Measurements from ENCODE around the gene C9orf85.

Gene C9orf85

DNA sequence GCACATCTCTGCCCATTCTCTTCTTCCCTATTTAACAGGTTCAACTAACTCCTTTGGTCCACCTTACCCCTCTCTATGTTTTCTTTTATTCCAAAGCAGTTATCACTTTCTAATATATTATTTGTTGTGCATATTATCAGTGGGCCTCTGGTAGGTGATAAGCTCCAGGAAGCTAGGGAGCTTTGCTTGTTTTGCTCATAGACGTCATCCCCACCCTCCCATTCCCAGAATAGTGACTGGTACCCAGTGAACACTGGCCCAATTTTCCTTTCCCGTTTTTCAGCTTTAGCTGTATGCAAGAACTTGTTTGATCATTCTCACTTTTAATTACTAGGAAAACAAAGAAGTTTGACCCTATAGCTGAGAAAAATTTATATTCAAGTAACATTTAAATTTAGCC, 7.4 kb upstream of the C9orf85 start:
- DNase-seq (ENCODE audit: low read depth): no peak

DNA sequence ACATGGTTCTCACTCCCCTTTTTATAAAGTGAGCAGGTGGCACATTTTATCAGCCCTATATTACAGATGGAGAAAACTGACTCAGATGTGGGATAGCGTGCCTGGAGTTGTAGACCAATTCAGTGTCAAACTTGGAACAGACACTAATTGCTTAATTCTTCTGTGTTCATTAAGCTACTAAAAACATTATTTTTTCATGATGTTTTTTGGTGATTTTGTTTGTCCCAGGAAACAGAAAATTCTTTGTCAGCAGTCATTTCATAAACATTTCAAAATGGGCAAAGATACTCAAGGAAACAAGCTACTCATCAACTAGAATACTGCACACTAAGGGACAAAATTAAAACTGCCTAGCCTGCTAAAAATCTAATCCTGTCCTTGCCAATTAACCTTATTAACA, 2.6 kb upstream of the C9orf85 start:
- no peak for DNase-seq (ENCODE audit: low read depth)

DNA sequence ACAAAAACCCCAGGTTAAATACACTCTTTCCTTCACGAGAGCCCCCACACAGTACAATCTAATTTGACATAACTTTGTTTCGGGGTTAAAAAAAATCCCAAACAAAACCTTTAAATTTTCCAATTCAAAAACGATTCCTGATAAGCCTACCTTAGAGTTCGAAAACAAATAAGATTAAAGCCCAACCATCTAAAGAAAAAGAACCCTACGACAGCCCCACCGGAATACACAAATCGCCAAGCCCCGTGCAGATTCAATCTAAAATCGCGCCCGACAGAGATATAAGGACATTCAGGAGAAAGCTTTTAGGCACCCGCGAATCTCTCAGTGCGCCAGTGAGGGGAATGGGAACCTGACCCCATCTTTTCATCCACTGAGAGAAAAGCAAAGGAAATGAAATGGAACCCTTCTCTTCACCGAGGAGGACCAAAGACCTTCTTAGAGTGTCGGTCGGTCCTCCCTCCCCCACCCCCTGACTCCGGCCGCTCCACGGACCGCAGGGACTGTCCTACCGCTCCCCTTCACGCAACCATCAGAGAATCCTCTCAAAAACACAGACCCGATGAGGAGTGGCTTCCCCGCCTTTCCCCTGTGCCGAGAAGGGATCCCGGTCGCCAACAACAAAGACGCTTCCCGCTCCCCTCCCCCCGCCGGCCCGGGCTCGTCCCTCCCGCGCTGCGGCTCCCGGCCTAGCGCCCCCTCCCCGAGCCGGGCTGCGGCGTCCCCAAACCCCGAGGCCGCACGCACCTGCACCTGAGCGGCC, 1.4 kb upstream of the C9orf85 start:
- DNase-seq (ENCODE audit: low read depth): no peak

DNA sequence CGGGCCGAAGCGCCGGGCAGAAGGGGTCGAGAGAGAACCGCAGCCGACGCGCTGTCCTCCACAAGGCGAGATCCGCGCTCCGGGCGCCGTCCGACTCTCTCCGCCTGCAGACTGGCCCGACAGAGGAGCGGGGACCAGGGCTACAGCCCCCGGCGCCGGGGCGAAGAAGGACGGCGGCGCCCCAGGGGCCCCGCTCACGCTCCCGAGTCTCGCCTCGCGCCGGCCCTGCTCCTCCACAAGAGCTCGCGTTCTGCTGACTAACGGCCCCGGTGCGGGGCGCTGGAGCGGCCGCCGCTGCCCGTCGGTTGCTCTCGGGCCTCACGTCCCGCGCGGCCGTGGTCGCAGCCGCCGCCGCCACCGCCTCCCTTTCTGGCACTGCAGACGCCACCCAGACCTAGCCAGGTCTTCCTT, 784 bp upstream of the C9orf85 start:
- DNase-seq (ENCODE audit: low read depth): no peak

DNA sequence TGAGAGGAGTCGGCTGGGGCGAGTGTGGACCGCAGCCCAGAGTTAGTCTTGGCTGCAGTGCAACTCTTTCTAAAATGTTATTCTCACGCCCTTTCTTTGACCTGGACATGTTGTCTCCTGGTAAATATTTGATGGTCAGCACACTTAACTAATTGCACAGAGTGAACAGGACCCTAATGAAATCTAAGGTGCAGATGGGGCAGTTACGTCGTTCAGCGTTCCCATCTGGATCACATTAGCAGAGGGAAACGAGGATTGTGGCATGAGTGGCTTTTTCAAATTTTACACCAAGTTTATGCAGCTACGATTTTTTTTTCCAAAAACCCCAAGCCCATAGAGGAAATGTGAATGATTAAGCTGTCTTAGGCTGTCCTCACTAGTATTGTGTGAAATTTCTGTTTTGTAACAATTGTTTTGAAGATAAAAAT, 483 bp downstream of the C9orf85 start:
- no peak for DNase-seq (ENCODE audit: low read depth)

DNA sequence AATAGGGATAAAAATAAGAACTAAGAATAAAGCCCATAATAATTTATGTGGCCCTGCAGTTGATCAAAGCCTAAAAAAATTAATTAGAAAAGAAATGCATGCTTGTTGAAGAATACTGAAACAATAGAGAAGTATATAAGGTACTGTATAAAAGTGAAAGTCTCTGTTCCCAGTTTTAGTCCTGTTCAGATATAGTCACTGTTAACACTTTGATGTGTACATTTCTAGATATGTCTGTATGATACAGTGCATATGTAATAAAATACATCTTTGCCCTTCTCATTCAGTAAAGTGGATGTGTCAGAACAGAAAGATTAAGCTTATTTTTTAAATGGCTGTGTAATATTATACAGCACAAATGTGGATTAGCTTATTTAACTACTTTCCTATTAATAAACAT, 4.1 kb downstream of the C9orf85 start:
- DNase-seq (ENCODE audit: low read depth): no peak

DNA sequence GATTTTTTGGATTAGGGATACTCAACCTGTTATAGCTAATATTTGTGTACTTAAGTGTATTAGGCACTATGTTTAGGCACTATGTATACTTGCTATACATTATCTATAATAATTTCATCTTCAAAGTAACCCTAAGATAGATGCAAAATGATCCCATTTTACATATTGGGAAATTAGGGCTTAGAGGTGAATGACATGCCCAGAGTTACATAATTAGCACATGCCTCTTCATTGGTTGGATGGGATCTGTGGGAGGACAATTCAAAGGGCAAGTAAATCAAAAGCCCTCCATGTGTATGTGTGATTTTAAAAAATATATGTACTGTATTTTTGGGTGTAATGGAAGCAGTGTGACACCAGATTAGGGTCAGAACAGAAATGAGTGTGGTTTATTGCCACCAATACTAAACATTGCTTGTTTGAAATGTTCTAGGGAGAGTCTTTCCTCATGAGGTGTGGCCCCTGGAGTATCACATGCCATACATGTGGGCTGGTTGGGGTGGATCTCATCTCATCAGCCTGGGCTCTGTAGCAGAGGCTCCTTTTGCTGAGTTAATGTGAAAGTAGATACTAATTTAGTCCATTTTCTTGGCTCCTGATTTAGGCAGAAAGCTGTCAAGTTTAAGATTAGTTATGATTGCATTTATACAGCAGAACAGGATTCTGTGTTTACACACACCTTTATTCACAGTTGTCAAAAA, 5.5 kb downstream of the C9orf85 start:
- no peak for DNase-seq (ENCODE audit: low read depth)

DNA sequence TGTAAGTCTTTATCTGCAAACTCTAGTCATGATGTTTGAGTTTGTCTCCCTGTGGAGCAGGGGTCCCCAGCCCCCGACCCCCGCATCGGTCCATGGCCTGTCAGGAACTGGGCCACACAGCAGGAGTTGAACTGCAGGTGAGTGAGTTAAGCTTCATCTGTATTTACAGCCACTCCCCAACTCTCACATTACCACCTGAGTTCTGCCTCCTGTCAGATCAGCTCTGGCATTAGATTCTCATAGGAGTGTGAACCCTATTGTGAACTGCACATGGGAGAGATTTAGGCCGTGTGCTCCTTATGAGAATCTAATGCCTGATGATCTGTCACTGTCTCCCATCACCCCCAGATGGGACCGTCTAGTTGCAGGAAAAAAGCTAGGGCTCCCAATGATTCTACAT, 7.0 kb downstream of the C9orf85 start:
- no peak for DNase-seq (ENCODE audit: low read depth)

DNA sequence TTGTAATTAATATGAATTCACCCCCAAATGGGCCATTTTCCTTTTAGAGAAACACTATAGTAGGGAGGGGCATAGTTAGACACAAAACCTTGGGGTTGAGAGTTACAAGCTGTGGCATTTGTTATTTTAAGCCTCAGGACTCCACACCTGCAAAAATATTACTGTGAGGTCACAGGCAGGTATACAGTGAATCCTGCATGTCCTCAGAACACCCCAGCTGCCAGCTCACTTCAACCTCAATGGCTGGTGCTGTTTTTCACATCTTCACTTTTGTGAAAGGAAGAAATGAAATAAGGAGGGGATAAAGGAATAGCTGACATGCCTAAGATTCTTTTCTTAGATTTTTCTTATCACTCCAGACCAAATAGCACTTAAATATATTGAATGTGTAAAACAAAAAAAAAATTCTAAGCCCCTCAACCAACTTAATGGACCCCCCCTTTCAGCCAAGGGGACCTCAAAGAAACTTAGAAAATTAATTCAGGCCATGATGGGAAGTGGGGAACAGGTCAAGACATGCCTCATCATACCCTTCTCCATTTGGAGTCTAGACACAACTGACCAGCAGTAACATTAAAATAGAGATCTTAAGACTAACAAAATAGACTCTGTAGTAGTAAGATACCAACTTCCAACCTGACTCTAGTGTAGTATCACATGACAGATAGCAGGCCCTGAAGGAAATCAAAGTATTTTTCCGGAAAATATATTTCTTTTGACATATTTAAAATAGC, 9.2 kb downstream of the C9orf85 start:
- no peak for DNase-seq (ENCODE audit: low read depth)

DNA sequence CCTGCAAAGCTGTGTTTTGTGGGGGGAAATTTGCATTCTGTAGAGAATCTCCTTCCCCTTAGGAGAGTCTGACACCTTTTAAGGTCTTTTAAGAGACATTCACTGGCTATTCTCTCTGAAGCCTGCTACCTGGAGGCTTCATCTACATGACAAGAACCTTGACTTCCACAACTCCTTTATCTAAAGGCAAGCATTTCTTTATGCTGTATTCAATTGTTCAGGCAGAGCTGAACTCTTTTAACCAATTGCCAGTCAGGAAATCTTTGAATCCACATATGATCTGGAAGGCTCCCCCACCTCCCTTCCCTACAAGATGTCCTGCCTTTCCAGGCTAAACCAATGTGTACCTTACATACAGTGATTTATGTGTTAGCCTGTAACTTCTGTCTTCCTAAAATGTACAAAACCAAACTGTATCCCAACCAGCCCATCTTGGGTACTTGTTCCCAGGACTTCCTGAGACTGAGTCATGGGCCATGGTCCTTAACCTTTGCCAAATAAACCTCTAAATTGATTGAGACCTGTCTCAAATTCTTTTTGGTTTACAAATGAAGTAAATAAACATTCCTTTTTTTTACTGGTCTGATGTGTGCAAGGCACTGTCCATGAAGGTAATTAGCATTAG, 9.9 kb downstream of the C9orf85 start:
- DNase-seq (ENCODE audit: low read depth): no peak

DNA sequence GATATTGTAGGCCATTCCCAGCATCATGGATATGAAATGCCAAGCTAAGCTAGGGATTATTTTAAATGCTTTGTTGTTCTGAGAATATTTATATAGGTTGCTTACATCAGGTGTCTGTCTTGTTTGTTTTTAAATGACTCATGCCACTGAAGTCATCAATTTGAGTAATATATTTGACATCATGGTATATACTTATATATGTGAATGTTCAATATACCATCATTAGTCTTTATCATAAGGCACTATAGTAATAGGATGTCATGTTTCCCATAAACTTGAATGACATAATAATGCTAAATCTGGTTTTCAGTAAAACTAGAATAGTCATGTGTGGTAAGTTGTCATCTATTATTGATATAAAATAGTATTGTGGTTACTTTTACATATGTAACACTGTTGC, 13.1 kb downstream of the C9orf85 start:
- no peak for DNase-seq (ENCODE audit: low read depth)

DNA sequence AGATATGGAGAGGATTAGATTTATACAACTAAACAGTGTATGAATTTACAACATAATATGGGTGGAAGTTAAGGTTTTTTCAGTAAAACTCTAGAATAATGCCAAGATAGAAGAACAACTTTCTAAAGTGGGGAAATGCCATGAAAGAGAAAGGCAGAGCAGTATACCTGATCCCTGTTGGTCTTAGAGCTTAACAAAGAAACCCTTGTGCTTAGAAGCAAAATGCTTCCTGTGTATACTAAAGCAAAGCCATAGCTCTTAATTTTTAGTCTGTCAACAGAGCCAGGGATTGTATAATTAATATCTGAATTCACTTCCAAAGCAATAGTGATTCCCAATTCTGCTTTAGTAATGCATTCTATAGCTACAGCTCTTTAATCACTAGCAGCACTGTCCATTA, 14.4 kb downstream of the C9orf85 start:
- no peak for DNase-seq (ENCODE audit: low read depth)

DNA sequence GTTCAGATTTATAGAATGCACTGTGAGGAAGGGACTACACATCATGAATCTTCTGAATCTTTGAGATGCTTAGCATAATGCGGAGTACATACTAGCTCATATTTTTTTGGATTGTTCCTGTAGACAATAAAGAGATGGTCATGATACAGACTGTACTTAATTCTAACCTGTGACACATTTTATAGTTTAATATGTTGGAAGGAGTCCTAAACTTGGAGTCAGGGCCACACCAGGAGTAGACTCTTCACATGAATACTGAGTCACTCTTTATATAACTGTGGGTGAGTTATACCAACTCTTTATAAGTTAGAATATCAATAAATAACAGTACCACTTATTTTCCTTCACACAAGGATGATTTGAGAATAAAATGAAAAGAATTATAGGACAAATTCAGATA, 16.9 kb downstream of the C9orf85 start:
- no peak for DNase-seq (ENCODE audit: low read depth)

DNA sequence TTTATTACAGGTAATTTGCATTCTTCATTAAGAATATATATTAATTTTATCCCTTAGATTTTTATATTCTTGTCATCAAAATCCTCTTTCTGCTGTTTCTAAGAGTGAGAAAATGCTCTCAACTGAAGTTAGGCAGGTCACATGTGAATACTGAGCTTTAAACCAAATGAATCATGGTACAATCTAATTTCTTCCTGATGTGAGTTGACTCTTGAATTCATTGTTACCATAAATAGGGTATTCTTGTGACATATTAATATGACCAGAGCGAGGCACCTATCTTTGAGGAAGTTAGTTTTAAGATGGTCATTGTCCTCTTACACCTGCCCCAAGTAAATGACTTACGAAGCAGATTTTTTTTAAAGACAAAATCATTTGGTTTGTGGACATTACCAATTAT, 17.4 kb downstream of the C9orf85 start:
- DNase-seq (ENCODE audit: low read depth): no peak

DNA sequence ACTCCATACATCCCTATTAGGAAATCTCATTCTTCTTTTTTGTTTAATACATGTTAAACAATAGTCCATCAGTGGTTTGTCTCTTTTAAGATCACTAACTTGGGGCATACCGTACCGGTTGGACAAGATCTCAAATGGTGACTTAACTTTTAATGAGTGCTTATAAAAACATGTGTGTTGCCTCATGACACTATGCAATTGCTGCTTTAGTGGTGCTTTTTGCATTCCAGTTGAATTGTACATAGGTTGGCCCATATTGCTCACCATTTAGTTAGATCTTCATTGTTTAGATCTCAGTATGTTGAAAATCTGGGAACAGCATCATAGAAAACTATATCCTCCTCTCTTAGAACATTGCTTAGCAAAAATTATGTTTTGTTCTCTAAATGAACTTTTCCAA, 17.8 kb downstream of the C9orf85 start:
- no peak for DNase-seq (ENCODE audit: low read depth)

DNA sequence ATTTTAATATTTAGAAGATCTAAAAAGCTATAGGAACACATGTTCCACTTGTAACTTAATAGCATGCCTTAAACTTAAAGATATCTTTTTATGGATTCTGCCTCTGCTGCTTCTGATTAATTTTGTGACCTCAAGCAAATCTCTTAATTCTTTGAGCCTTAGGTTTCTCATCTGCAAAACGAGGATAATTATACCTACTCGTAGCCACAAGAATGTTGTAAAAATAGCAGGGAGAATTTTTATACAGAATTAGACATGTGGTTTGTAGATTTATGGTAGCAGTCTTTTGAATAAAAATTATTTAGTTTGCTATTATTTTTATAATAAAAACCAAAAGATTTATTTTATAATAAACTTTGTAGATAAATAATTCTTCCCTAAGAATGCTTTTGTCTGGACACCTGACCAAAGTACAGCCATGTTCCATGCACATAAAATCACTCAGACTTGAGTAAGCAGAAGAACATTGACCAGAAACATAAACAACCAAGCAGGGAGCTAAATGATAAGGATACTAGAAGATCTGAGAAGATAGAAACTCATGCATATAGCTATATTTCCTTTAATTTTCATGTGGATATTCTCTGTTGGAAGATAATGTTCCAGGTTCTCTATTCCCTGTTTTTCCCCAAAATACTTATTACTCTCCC, 18.5 kb downstream of the C9orf85 start:
- DNase-seq (ENCODE audit: low read depth): no peak

DNA sequence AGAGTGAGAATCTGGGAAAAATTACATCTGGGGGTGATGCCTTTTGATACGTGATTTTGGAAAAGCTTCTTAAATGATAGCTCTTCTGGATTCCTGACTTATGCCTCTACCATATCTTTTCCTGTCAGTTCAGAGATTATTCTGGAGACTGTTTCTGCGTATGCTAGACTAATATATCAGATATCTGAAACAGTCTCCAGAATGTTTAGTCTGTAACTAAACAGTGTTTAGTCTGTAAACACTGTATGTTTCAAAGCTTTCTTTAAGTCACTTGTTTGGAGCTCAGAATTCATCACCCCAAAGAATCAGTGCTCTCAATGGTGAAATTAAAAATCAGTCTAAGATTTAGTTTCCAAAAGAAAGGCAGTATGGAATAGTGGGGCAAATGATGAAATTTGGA, 19.7 kb downstream of the C9orf85 start:
- DNase-seq (ENCODE audit: low read depth): no peak

DNA sequence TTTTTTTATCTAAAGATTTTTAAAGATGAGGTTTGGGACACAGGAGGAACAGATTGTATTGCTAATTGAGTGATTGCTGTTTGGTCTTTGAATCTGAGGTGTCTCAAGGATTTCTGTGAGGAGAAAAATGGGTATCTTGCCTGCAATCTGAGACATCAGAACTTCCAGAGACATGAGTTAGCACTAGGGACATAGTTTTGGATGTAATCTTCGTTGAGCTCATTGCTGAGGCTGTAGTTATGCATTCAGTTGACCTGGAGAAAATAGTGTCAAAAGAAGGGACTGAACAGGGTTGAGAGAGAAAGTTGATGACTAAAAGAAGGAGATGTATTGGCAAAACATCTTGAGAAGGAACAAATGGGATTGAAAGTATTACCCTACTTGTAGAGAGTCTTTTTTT, 24.6 kb downstream of the C9orf85 start:
- DNase-seq (ENCODE audit: low read depth): no peak

DNA sequence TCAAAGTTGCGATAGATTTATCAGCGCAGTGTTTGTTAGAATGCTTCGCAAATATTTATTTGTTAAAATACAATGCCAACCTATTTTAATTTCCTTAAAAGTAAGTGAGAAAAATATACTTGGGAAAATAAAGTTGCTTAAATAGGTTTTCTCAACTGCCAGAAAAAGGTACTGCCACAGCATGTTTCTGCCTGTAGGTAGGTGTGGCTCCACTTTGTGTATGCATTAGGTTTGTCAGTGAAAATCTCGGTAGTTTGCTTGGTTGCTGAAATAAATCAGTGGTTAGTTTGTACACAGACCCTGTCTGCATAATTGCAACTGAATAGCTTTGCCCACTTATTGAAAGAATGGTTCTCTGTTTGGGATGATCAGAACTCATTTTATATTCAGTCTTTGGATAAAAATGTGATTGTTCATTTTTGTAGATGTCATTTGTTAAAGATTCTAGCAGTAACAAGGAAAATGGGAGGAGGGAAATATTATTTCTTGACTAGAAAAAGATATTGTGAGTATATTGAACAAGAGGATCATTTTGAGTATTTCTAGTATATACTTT, 25.7 kb downstream of the C9orf85 start:
- DNase-seq (ENCODE audit: low read depth): no peak

DNA sequence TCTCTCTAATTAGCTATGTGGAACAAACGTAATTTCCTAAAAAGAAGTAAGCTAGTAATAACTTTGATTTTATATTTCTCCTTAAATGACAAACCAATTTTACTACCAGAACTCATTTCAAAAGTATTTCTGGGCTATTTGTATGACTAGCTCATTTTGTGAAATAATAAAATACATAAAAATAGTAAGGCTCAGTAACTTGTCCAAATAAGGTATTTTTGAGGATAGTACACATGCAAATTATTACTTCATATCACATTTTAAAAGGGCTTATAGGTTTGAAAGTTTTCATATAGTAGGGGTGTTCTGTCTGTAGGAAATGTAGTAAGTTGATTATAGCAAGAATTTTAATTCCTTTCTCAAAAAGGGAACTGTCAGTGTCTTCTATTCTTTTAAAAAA, 26.5 kb downstream of the C9orf85 start:
- DNase-seq (ENCODE audit: low read depth): no peak

DNA sequence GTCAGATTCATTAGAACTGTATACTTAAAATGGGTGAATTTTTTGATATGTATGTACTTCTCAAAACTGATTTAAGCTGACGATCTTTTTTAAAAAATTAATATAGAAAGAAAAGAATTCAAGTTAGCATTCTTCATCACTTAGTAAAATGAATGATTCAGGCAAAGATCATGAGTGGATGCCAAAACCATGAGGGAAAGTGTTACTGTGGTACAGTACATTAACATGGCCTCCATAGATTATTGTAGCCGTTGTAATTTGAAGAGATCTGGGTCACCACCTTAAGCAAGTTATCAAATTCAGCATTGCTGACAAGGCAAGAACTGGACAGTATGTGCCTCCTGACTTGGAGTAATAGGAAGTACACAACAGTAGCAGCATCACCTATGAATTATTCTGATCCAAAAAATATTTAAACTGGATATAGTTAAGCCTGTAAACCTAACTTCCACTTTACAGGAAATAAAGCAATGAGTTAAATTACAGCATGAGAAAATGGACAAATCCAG, 29.7 kb downstream of the C9orf85 start:
- no peak for DNase-seq (ENCODE audit: low read depth)

All from stimulated activated CD8-positive, alpha-beta memory T cell treated with anti-CD3 and anti-CD28 coated beads, Interleukin-12 subunit alpha, Interleukin-12 subunit beta, amount 100 ng/mL, for 1 hour (primary cell).